IPS DF 4.7 (cell line): ENCODE results near the gene LRCH1.

Experiments
- DNase-seq: peaks from one replicate; pipeline ENCODE4 v3.0.0-alpha.2; 2013; ENCODE audit warnings: low spot score; ENCODE audit errors: extremely low read depth

LRCH1 gene

DNA sequence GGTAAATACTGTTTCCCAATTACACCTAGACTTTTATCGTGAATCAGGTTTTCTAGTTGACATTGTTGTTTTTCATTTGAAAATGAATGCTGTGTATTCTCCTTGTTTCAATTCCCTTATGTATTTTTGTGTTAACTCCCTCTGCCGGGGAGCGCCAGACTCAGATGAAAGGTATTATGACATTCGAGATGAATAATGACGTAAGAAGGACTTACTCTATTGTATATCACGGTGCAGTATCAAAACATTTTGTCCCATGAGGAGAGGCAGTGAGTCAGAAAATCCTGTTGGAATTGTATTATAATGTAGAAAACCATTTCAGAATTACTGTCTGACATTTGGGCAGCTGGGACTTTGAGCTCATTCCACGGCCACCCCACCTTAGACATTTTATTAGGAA lies 61.6 kb downstream of the LRCH1 start:
- no peak for DNase-seq

DNA sequence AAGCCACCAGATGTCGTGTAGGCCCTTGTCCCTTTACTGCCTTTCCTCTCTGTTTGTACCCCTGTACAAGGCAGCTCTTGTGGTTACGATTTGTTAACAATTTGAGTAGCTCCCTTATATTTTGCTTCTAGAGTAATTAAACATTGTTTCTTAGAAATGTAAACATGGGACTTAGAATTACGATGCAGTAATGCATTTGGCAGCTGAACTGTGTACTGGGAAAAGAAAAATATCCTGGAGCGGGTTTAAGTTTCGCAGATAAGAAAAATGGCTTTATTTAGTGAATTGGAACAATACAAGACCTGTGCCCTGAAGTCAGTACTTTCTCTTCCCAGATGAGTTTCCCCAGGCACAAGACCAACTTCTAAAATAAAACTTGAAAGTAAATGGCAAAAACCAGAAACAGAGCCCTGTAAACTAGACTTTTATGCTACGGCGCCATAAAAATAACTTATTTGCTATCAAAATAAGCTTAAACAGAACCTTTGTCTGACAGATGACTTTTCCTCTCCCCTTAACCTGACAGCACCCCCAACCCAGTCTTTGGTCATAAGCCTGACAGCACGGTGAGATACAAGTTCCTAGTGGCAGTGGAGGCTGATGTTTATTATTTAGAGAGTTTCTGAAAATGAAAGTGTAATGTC lies 63.0 kb downstream of the LRCH1 start:
- no peak for DNase-seq

DNA sequence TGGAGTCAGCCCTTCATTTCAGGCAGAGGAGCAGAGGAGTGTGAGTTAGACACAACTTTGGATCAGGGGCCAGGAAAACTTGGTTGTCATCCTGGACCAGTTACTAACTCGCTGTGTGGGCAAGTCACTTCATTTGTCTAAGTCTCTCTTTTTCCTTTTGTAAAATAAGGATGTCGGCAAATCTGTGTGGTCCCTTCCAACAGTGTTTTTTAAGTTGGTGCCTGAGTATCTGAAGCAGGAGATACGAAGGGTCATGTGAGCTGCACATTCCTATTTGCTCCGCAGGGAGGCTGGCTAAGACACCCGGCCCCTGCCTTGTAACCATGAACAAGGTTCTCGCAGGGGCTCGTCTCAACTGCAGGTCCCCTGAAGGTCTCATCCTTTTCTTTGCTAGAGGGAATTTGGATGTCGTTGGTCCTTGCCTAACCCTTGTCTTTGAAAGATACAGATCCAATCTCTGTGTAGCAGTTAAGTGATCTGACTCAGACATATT lies 64.3 kb downstream of the LRCH1 start:
- DNase-seq = no peak

DNA sequence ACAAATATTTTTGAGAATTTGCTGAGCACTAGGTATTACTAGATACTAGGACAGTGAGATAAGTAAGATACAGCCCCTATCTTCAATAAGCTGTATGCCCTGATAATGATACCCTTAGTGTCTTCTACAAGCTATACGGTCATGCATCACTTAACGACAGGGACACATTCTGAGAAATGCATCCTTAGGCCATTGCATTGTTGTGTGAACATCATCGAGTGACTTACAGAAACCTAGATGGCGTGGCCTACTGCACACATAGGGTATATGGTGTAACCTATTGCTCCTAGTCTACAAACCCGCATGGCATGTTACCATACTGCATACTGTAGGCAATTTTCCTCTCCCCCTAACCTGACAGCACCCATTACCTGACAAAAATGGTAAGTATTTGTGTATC lies 64.9 kb downstream of the LRCH1 start:
- DNase-seq = no peak

DNA sequence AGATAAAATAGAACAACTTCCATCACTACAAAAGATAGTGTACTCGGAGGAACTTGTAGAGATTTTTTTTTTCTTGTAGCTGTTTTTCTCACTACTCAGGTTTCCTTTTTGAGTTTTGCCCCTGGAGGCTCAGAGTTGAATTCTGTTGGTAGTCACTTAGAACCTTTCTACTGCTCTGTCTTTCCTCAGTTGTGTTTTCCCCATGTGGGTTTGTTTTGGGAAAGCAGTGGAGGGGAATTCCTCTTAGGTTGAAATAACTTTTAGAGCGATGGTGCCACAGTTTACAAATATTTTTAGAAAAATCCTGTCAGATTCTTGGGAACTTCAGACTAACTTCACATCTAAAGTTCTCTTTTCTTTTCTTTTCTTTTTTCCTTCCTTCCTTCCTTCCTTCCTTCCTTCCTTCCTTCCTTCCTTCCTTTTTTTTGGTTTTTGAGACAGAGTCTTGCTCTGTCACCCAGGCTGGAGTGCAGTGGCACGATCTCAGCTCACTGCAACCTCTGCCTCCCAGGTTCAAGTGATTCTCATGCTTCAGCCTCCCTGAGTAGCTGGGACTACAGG lies 65.8 kb downstream of the LRCH1 start:
- no peak for DNase-seq

DNA sequence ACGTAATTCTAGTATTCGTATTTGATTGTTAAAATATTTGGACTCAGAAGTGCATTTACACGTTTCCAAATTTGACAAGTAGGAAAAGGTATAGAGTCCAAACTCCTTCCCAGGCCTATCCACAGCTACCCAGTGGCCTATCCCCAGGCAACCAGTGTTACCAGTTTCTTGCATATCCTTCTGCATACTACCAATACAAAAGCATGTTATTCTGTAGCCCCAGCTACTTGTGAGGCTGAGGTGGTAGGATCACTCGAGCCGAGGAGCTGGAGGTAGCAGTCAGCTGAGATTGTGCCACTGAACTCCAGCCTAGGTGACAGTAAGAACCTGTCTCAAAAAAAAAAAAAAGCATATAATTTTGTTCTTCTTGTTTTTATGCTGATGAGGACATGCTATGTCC lies 67.1 kb downstream of the LRCH1 start:
- no peak for DNase-seq

DNA sequence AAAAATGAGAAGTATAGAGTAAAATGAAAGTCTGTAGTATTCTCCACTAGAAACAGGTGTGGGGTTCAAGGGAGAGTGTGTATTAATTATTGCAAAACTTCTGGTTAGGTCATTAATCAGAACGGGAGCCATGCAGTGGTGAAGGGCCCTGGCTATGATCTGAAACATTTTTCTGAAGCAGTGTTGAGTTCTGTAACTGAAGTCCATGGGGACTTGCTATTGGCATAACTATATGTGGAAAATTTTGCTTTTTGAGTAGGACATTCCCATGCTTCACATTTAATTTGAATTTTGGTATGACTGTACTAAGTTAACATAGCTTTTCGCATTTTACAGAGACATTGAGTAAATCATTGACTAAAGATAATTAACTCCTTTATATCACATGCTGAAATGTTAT lies 67.5 kb downstream of the LRCH1 start:
- DNase-seq = no peak

DNA sequence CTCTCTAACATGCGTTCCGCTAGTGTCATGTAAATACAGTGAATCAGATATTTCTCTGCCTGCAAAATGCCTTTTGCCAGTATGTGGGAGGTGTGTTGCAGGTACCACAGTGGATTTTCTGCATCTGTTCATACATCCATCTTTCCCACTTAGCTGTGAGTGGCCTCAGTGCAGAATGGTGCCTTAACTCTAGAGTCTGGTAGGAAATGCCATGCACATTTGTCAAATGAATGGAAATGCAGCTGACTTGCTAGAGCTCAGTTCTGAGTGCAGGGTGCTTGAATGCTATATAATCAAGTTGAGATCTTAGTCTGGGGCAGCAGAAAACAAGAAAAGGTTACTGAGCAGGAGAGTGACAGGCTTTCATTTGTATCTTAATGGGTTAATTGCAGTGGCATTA lies 68.2 kb downstream of the LRCH1 start:
- DNase-seq = no peak

DNA sequence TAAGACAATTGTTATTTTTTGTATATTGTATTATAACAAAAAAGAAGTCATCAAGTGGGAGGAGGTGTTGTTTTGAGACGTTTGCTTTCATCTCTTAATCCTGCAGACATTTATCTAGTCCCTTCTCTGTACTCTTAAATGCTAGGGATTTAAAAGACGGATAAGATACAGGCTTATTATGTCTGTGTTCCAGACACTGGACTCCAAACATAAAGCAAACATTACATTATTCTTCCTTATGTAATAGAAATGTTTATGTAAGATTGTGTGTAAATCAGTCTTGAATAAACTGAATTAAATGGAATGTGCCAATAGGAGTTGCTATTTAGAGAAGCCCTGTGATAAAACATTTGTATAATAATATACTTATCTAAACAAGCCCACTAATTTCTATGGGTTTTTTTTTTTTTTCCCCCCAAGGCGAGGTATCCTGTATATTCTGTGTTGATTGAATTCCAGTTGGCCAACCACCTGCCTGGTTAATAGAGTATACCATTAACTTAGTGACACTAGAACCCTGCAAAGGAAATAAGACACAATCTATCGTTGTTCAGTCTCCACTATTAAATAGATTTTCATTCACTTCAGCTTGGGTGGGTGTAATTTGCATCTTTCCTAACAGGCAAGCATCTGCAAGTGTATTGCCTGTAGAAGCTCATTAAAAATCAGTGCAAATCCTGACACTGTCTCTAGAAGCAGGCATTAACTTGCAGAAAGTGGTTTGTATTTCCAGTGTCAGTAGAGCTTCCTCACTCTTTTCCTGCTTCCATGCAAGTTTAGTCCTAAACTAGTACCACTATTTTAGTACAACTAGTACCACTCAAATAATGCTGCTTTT lies 69.0 kb downstream of the LRCH1 start:
- DNase-seq = no peak

DNA sequence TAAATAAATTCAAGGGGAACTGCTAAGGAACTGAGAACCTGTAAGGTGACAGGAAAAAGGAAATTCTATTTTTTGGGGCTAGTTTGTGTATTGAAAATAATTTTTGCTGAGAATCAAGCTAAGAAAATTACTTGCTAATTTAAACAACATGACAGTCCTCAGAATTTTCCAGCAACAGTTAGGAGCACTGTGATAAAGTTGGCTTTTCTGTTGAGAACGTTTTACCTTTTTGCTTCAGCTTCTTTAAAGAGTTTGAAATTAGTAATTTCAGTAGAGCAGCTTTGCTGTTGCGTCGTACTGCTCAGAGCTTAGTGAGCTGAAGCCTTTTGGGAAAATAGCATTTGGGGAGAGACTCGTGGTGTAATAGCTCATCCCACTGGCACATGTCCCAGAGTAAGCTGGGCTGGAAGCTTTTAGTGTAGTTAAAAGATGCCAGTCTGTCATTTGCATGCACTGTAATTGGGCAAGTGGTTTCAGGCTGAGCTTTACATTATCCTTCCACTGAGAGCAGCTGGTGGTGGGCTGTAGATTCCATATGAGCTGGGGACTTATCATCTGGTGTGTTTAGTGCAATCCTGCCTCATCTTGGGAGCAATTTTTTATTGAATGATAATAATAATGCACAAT lies 69.8 kb downstream of the LRCH1 start:
- no peak for DNase-seq

DNA sequence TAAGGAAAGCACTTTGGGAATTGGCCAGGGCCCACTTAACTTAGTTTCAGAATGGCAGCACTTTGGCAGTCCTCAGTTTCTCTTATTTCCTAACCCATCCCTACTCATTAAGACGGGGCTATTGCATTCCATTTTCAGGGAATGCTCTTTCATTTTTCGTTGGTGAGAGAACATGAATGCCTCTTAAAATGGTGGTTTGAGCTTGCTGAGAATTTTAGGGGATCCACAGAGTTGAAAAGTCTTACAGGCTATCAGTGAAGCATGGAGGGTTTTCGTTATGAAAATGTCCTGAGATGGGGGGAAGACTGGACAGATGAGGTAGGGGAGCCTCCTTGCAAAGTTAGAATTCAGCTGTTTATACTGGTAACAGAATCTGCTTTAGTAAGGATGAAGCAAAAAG lies 71.4 kb downstream of the LRCH1 start:
- no peak for DNase-seq

DNA sequence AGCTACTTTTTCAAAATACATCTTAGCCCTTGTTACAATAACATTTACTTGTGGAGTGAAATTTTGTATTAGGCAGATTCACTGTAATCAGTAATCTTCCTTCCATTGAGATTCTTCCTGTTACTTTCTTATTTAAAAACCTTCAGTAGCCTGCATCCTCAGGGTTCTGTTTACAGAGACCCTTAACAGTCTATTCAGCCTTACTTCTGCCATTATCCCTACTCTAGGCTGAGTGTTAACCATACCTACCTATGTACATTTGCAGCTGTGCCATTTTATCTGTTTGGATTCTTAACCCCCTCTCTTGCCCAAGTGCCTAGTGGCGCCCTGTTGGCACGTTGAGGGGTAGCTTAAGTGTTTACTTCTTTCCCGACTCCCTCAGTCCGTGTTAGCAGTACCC lies 71.9 kb downstream of the LRCH1 start:
- DNase-seq = no peak

DNA sequence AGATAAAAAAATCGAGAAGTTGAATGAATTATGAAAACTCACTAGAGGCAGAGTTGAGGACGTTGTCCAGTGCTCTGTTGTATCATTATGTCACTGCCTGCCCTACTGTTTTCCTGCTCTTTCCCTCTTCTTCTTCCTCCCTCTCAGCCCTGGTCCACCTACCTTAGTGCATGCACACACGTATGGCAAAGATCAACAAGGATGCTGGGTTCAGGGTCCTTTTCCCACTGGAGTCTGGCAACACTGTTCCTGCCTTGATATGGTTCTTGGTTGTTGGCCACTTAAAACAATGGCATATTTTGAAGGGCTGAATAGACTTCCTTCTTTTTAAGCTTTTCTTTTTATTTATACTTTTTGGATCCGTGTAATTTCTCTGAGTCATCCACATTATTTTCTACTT lies 74.5 kb downstream of the LRCH1 start:
- DNase-seq = no peak

DNA sequence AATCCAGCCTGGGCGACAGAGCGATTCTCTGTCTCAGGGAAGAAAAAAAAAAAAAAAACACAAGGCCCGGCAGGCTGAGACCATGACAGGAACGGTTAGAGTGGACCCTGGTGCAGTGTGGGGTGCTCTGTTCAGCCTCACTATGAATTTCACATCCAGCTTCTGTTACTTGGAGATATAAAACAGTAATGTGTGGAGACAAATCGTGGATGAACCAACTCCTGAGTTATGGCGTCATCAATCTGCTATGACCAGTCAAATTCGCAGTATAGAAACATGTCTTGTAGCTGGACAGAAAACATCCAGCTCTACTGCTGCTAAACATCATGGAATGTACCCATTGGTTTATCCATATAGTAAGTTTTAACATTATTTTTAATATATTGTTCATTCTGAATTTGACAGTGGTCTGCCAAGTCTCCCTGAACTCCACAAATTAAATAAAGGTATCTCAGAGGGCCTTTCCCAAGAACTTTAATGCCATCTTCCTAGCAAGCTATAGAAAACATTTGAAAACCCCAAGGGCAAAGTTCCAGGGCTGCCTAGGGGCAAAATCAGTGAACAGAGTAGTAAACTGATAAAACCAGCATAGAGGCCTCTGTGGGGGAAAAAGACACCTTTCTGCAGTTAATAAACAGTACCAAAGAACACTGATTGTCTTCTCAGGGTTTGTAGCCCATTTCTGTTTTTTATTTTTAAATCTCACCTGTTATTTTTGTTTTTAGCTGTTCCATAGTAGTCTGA lies 75.8 kb downstream of the LRCH1 start:
- DNase-seq = no peak

DNA sequence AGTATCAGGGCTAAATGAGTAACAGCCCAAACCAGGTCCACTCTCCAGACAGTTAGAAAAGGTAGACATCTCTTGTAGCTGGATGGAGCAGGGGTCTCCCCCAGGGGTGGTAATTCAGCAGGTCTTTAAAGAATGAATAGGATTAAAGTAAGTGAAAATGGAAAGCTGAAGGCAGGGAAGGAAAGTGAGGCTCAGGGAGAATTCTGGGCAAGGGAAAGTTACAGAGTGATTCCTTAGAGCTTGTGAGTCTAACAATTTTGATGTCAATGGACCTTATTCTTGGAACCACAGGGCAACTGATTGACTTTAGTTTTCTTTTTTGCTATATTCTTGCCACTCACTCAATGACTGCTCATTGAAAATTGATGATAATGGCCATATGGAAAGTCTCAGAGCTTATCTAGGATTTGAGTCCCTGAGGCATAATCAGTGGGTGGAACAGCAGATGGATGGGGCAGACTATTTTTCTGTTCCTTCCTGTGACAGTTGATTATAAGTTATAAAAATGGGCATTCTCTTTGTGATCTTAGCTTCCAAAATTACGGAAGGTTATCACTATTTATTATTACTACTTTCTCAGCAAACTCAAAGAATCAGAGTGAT lies 76.9 kb downstream of the LRCH1 start:
- no peak for DNase-seq

DNA sequence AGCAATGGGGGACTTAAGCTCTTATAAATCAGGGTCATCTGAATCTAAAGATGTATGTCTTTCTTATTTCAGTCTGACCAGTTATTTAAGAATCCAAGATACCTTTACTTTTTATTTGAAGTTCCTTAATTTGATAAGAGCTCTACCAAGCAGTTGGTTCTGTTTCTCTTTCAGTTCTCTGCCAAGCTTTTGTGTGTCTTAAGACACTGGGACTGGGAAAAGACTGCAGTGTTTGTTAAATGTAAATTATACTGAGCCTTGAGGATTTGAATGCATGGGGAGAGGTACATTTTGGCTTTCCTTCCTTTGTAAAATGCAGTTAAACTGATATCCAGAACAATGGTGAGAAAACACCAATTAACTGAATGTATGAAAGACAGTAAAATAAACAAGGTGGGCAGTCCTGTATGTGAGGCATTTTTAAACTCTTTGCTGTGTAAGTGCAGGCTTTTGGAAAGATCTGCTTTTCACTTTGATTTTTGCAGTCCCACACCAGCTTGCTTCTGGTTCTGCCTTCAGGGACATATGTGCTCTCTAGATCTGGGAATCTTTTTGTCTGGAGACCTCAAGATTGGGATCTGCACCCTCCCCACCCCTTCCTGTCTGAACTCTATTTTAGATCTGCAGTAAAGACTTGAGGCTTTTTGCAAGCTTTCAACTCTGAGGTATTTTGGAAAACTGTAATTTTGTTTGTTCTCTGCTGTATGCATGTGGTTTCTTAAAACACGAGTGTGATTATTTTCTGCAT lies 77.6 kb downstream of the LRCH1 start:
- no peak for DNase-seq

DNA sequence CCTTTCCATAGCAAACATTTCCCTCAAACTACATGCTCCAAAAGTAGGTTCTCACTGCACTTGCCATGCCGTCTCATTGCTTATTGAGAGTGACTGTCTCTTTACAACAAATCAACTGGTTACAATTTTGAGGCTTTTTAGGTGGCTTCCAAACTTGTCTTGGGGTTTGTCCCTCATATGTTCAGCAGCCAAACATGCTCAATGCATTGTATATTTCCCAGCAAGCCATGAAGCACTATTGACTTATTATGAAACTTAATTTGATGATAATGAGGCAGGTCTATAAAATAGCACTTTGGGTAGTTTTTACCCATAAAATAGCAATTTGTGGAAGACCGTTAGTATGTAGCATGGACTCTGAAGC lies 78.2 kb downstream of the LRCH1 start:
- no peak for DNase-seq

DNA sequence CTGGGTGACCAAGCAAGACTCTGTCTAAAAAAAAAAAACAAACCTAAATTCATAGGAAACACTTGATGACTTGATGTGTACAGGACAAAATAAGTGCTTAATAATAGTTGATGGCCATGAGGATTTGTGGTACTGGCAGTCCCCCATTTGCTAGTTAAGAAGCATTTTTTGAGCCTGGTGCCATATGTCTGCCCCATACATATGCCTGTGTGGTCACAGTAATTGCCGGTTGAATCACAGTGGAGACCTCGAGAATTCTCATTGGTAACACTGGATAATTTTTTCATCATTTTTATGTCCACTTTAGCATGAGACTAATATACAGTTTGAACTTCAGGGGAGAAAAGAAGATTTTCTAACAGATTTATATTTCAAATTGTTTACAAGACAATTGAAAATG lies 79.2 kb downstream of the LRCH1 start:
- DNase-seq = no peak

DNA sequence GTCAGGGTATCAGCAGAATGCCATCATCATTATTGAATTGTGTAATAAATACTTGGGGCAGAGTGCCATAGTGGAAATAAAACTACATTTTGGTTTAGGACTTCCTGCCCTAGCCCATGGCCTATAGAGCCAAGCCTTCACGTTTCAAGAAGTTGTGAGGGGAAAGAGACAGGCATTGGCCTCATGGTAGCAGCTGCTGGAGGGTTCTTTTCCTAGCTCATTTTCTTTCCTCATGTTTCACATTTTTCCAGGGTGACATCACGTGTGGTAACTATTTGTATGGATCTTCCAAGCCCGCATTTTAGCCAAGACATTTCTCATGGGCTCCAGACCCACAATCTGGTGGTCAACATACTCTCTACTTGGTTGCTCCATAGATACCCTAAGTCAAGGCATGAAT lies 80.4 kb downstream of the LRCH1 start:
- DNase-seq = no peak

DNA sequence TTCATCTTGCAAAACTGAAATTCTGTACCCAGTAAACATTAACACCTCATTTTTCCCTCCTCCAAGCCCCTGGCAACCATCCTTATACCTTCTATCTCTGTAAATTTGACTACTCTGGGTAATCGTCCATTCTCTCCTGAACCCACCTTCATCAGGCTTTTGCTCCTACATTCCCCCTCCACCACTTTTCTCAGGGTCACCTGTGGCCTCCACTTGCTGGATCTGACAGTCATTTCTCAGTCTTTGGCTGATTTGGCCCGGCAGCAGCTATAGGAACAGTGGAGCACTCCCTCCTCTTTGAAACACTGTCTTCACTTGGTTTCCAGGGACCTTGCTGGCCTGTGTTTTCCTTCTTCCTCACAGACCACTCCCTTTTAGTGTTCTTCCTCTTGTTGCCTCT lies 83.5 kb downstream of the LRCH1 start:
- DNase-seq = no peak
